H9 (cell line): ENCODE data around the gene MYO1E. TPM values are rescaled to one million over a fixed set of nuclear protein-coding genes. Genes with fewer than 3 reads are reported as not detected.

Experiments used
- DNase-seq: peaks from one replicate; pipeline ENCODE4 v3.0.0-alpha.2; 2017
- H2AFZ ChIP-seq: one replicate; pipeline ENCODE4 v1.6.1; 2013; ENCODE audit warnings: mild to moderate bottlenecking, low read length, control low read depth, moderate library complexity
- H2AK5ac ChIP-seq: 2 replicates; pipeline ENCODE4 v1.6.1; 2013; ENCODE audit warnings: low read length, control low read depth, mixed read lengths; ENCODE audit not compliant: insufficient read length
- H2BK120ac ChIP-seq: one replicate; pipeline ENCODE4 v1.6.1; 2013; ENCODE audit warnings: low read depth, mild to moderate bottlenecking, low read length, control low read depth, inconsistent platforms; ENCODE audit not compliant: poor library complexity, severe bottlenecking
- H2BK12ac ChIP-seq: 2 replicates; pipeline ENCODE4 v1.6.1; 2013; ENCODE audit warnings: low read length, control low read depth, mixed read lengths, low read depth; ENCODE audit not compliant: insufficient read length
- H2BK15ac ChIP-seq: 2 replicates; pipeline ENCODE4 v1.6.1; 2013; ENCODE audit warnings: low read depth, low read length, control low read depth
- H2BK20ac ChIP-seq: one replicate; pipeline ENCODE4 v1.6.1; 2013; ENCODE audit warnings: low read depth, mild to moderate bottlenecking, low read length, control low read depth, inconsistent platforms; ENCODE audit not compliant: poor library complexity, severe bottlenecking
- H2BK5ac ChIP-seq: 2 replicates; pipeline ENCODE4 v1.6.1; 2013; ENCODE audit warnings: low read length, control low read depth, mixed read lengths; ENCODE audit not compliant: insufficient read length
- H3K14ac ChIP-seq: 2 replicates; pipeline ENCODE4 v1.6.1; 2013; ENCODE audit warnings: low read length, control low read depth; ENCODE audit not compliant: insufficient read depth
- H3K18ac ChIP-seq: 2 replicates; pipeline ENCODE4 v1.6.1; 2013; ENCODE audit warnings: low read depth, mild to moderate bottlenecking, mixed read lengths, low read length, control low read depth; ENCODE audit not compliant: insufficient read length
- H3K23ac ChIP-seq: 2 replicates; pipeline ENCODE4 v1.6.1; 2013; ENCODE audit warnings: low read length, control low read depth, mixed read lengths, low read depth; ENCODE audit not compliant: insufficient read length
- H3K23me2 ChIP-seq: 2 replicates; pipeline ENCODE4 v1.6.1; 2013; ENCODE audit warnings: low read depth, mild to moderate bottlenecking, mixed read lengths, low read length, control low read depth; ENCODE audit not compliant: insufficient read length, poor library complexity, severe bottlenecking
- H3K27ac ChIP-seq: 2 replicates; pipeline ENCODE4 v1.5.1; 2013; ENCODE audit warnings: low read length, control low read depth, mixed read lengths, low read depth; ENCODE audit not compliant: insufficient read length
- H3K27me3 ChIP-seq: 2 replicates; pipeline ENCODE4 v1.6.1; 2013; ENCODE audit warnings: low read length, control low read depth, inconsistent platforms; ENCODE audit not compliant: insufficient read depth
- H3K4ac ChIP-seq: 2 replicates; pipeline ENCODE4 v1.6.1; 2013; ENCODE audit warnings: low read depth, mild to moderate bottlenecking, control low read depth, inconsistent platforms, low read length, moderate library complexity
- H3K4me1 ChIP-seq: 2 replicates; pipeline ENCODE4 v1.6.1; 2013; ENCODE audit warnings: low read length, control low read depth, inconsistent platforms; ENCODE audit not compliant: insufficient read depth
- H3K4me2 ChIP-seq: 2 replicates; pipeline ENCODE4 v1.6.1; 2013; ENCODE audit warnings: low read length, control low read depth, mixed read lengths; ENCODE audit not compliant: insufficient read length, insufficient read depth
- H3K56ac ChIP-seq: 2 replicates; pipeline ENCODE4 v1.6.1; 2013; ENCODE audit warnings: low read depth, mild to moderate bottlenecking, mixed read lengths, low read length, control low read depth; ENCODE audit not compliant: insufficient read length
- H3K79me1 ChIP-seq: 2 replicates; pipeline ENCODE4 v1.6.1; 2013; ENCODE audit warnings: low read depth, mild to moderate bottlenecking, moderate library complexity, low read length, control low read depth, inconsistent platforms; ENCODE audit not compliant: insufficient read depth, poor library complexity, severe bottlenecking
- H3K79me2 ChIP-seq: 2 replicates; pipeline ENCODE4 v1.6.1; 2013; ENCODE audit warnings: low read length, control low read depth, inconsistent platforms; ENCODE audit not compliant: insufficient read depth
- H3K9ac ChIP-seq: 2 replicates; pipeline ENCODE4 v1.6.1; 2013; ENCODE audit warnings: low read length, control low read depth, mixed read lengths; ENCODE audit not compliant: insufficient read length; ENCODE audit errors: extremely low read depth
- H3K9me3 ChIP-seq: one replicate; pipeline ENCODE4 v1.6.1; 2013; ENCODE audit warnings: low read depth, low read length, inconsistent platforms; ENCODE audit not compliant: control insufficient read depth
- H3T11ph ChIP-seq: one replicate; pipeline ENCODE4 v1.6.1; 2013; ENCODE audit warnings: mild to moderate bottlenecking, low read length, control low read depth, inconsistent platforms
- H4K20me1 ChIP-seq: one replicate; pipeline ENCODE4 v1.6.1; 2013; ENCODE audit not compliant: control insufficient read depth, insufficient read length, insufficient read depth
- H4K5ac ChIP-seq: 2 replicates; pipeline ENCODE4 v1.6.1; 2013; ENCODE audit warnings: low read depth, mild to moderate bottlenecking, mixed read lengths, low read length, control low read depth; ENCODE audit not compliant: insufficient read length
- H4K8ac ChIP-seq: replicated peaks from 2 replicates; pipeline ENCODE4 v1.6.1; 2013; ENCODE audit warnings: low read length, control low read depth, mixed read lengths, low read depth; ENCODE audit not compliant: insufficient read length
- H4K91ac ChIP-seq: 2 replicates; pipeline ENCODE4 v1.6.1; 2013; ENCODE audit warnings: low read depth, mild to moderate bottlenecking, moderate library complexity, mixed read lengths, low read length, control low read depth; ENCODE audit not compliant: insufficient read length
- H3K27ac Mint-ChIP-seq, 3 experiments: 2 replicates in 2 of 3; 3 replicates in 1 of 3; pipeline ENCODE4 v1.8.0; 2020 to 2021; ENCODE audit warnings: mixed read lengths in 3 of 3, mild to moderate bottlenecking in 1 of 3, moderate library complexity in 1 of 3
- H3K27me3 Mint-ChIP-seq: 2 replicates; pipeline ENCODE4 v1.8.0; 2021; ENCODE audit warnings: low read depth, mild to moderate bottlenecking, moderate library complexity, mixed read lengths
- H3K36me3 Mint-ChIP-seq, 3 experiments: 2 replicates in 2 of 3; 3 replicates in 1 of 3; pipeline ENCODE4 v1.8.0; 2020 to 2021; ENCODE audit warnings: low read depth in 3 of 3, mixed read lengths in 3 of 3; ENCODE audit not compliant: insufficient read depth in 1 of 3
- H3K4me1 Mint-ChIP-seq, 2 experiments: 2 replicates each; pipeline ENCODE4 v1.8.0; 2020; ENCODE audit warnings: mixed read lengths in 2 of 2
- H3K4me3 Mint-ChIP-seq, 2 experiments: 2 replicates in 1 of 2; 3 replicates in 1 of 2; pipeline ENCODE4 v1.8.0; 2020 to 2021; ENCODE audit warnings: mild to moderate bottlenecking in 2 of 2, mixed read lengths in 2 of 2, moderate library complexity in 1 of 2
- H3K9me3 Mint-ChIP-seq, 2 experiments: 2 replicates in 1 of 2; 3 replicates in 1 of 2; pipeline ENCODE4 v1.8.0; 2020; ENCODE audit warnings: mild to moderate bottlenecking in 2 of 2, mixed read lengths in 2 of 2, moderate library complexity in 1 of 2
- WGBS: extraction: QIAGEN DNeasy Blood & Tissue Kit; methylation state at CpG from one replicate; pipeline ENCODE4 v1.1.7; 2013; ENCODE audit warnings: missing lambda C conversion rate, low lambda C conversion rate, mixed read lengths; ENCODE audit not compliant: insufficient read length; ENCODE audit errors: extremely low coverage; 5-methylcytosine and 5-hydroxymethylcytosine counted together
- total RNA-seq: library from RNA; stranded (reverse); gene quantifications from 2 replicates; pipeline ENCODE4 v1.2.1, GENCODE V29; 2021
- TF ChIP-seq, protein P1 (sequence below): fragments of 200-600 bp; sonication (generic); conservative IDR thresholded peaks from 3 replicates; pipeline ENCODE4 v1.8.0; 2021; ENCODE audit warnings: antibody characterized with exemption, mild to moderate bottlenecking

Gene MYO1E
- total RNA-seq, 1 experiment from 2014 or later, result 235 TPM

GRCh38 chr15:59155431-59155830 lies 217.2 kb downstream of the MYO1E start:
- Histone ChIP-seq H2BK15ac (no peak overlapping the region), H3K79me2 (no peaks in the 10 kb centered on the region), H2AFZ (no peak overlapping the region), H3K4me1 (no peaks in the 10 kb centered on the region), H3K4ac (no peak overlapping the region), H4K91ac (no peak overlapping the region), H3K27me3 (no peaks in the 10 kb centered on the region), H3K27ac (no peak overlapping the region), H2AK5ac (no peak overlapping the region), H3K56ac (no peak overlapping the region), H4K5ac (no peak overlapping the region), H3K9me3 (no peaks in the 10 kb centered on the region), H3K9ac (no peak overlapping the region), H3K14ac (no peak overlapping the region), H4K20me1 (no peaks in the 10 kb centered on the region), H3K4me2 (no peak overlapping the region), H3K23ac (no peak overlapping the region), H2BK5ac (no peak overlapping the region), H3K23me2 (no peaks in the 10 kb centered on the region), H3T11ph (no peak overlapping the region), H2BK120ac (no peak overlapping the region), H2BK12ac (no peak overlapping the region), H2BK20ac (no peak overlapping the region), H3K18ac (no peak overlapping the region), H3K79me1 (no peaks in the 10 kb centered on the region), H4K8ac (no peak overlapping the region)
- Mint-ChIP-seq H3K4me3 (no peak overlapping the region), H3K4me1 (no peaks in the 10 kb centered on the region), H3K27me3 (no peaks in the 10 kb centered on the region), H3K36me3 (peaks cover 16 to 85% (median 82%) of the 10 kb centered on the region in 3 experiments), H3K9me3 (no peaks in the 10 kb centered on the region), H3K27ac (no peak overlapping the region; a peak in 1 of 7 replicates)
- WGBS, result no CpG with 5 or more reads among the region's 4 CpGs
- DNase-seq, result no peak
- TF ChIP-seq, protein P1, sequence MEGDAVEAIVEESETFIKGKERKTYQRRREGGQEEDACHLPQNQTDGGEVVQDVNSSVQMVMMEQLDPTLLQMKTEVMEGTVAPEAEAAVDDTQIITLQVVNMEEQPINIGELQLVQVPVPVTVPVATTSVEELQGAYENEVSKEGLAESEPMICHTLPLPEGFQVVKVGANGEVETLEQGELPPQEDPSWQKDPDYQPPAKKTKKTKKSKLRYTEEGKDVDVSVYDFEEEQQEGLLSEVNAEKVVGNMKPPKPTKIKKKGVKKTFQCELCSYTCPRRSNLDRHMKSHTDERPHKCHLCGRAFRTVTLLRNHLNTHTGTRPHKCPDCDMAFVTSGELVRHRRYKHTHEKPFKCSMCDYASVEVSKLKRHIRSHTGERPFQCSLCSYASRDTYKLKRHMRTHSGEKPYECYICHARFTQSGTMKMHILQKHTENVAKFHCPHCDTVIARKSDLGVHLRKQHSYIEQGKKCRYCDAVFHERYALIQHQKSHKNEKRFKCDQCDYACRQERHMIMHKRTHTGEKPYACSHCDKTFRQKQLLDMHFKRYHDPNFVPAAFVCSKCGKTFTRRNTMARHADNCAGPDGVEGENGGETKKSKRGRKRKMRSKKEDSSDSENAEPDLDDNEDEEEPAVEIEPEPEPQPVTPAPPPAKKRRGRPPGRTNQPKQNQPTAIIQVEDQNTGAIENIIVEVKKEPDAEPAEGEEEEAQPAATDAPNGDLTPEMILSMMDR, result no peak
